Glutamatergic neuron (in vitro differentiated cells): Measurements from ENCODE around the gene PI4K2A. TPM values are rescaled to one million over a fixed set of nuclear protein-coding genes. Genes with fewer than 3 reads are reported as not detected.
A peak's percentile ranks its signal among the peaks of the same experiment; 100 is the strongest.

Experiments used
- DNase-seq: peaks from one replicate; pipeline ENCODE4 v3.0.0; 2022
- H3K27ac Mint-ChIP-seq: one replicate; pipeline ENCODE4 v1.8.0; 2020; ENCODE audit warnings: mild to moderate bottlenecking, mixed read lengths, inconsistent platforms; ENCODE audit not compliant: unreplicated experiment
- H3K27me3 Mint-ChIP-seq: one replicate; pipeline ENCODE4 v1.8.0; 2020; ENCODE audit warnings: mild to moderate bottlenecking, moderate library complexity, mixed read lengths, inconsistent platforms; ENCODE audit not compliant: unreplicated experiment
- H3K36me3 Mint-ChIP-seq: one replicate; pipeline ENCODE4 v1.8.0; 2020; ENCODE audit warnings: mild to moderate bottlenecking, mixed read lengths, inconsistent platforms; ENCODE audit not compliant: unreplicated experiment
- H3K4me1 Mint-ChIP-seq: one replicate; pipeline ENCODE4 v1.8.0; 2020; ENCODE audit warnings: mild to moderate bottlenecking, low read depth, mixed read lengths, inconsistent platforms; ENCODE audit not compliant: unreplicated experiment
- H3K4me3 Mint-ChIP-seq: one replicate; pipeline ENCODE4 v1.8.0; 2020; ENCODE audit warnings: mild to moderate bottlenecking, mixed read lengths, inconsistent platforms; ENCODE audit not compliant: unreplicated experiment
- H3K9me3 Mint-ChIP-seq: one replicate; pipeline ENCODE4 v1.8.0; 2020; ENCODE audit warnings: mild to moderate bottlenecking, moderate library complexity, mixed read lengths, inconsistent platforms; ENCODE audit not compliant: unreplicated experiment
- total RNA-seq: library from RNA; stranded (reverse); fragmentation: NEBNext Ultra II Directional; extraction: Animal tissue kit (Norgen Biotek cat#: 25700); gene quantifications from one replicate; pipeline ENCODE4 v1.2.1, GENCODE V29; 2021; ENCODE audit not compliant: unreplicated experiment
- TF ChIP-seq, protein P1 (sequence below): fragments of 200-600 bp; sonication (generic); IDR thresholded peaks from one replicate; pipeline ENCODE4 v1.5.0; 2021; ENCODE audit not compliant: partially characterized antibody, unreplicated experiment

Gene PI4K2A
- total RNA-seq, 1 donor from 2014 or later = 17.9 TPM

DNA sequence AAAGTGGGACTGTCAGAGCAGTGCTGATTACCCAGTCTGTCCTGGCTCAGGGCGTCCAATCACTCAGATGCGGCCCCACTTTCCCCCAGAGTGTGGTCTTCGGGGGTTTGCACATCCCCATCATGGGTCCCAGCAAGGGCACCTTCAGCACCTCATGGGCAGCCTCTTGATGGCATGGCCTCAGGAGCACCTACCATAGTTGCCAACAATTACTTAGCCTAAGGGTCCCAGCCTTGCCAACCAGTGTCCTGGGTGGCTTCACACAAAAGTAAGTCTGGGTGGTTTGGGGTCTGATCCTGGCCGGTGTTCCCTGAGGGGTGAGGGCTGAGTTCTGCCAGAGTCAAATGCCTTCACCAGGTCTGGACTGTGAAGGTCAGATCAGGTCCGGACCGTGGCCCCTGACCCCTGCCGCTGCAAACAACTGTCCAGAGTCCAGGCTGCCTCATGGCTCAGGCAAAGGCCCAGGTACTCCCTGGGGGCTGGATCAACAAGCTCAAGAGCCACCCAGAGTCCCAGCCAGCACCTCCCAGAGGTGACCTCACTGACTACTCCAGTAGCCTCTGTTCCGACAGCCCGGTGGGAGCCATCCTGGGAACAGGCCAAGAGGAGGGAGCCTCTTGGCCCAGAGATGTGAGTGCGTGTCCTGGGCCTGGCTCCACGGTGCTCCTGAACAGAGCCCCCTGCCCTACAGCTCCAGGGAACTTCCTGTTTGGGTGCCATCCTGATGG lies 66.8 kb downstream of the PI4K2A start:
- no peak overlapping the region for H3K27ac Mint-ChIP-seq
- H3K4me1 Mint-ChIP-seq = no peaks in the 10 kb centered on the region
- TF ChIP-seq, protein P1, sequence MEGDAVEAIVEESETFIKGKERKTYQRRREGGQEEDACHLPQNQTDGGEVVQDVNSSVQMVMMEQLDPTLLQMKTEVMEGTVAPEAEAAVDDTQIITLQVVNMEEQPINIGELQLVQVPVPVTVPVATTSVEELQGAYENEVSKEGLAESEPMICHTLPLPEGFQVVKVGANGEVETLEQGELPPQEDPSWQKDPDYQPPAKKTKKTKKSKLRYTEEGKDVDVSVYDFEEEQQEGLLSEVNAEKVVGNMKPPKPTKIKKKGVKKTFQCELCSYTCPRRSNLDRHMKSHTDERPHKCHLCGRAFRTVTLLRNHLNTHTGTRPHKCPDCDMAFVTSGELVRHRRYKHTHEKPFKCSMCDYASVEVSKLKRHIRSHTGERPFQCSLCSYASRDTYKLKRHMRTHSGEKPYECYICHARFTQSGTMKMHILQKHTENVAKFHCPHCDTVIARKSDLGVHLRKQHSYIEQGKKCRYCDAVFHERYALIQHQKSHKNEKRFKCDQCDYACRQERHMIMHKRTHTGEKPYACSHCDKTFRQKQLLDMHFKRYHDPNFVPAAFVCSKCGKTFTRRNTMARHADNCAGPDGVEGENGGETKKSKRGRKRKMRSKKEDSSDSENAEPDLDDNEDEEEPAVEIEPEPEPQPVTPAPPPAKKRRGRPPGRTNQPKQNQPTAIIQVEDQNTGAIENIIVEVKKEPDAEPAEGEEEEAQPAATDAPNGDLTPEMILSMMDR = no peak
- no peak for DNase-seq
- no peaks in the 10 kb centered on the region for H3K36me3 Mint-ChIP-seq
- H3K9me3 Mint-ChIP-seq = peaks cover 3% of the 10 kb centered on the region
- H3K27me3 Mint-ChIP-seq = peaks cover 4% of the 10 kb centered on the region
- H3K4me3 Mint-ChIP-seq = no peak overlapping the region

DNA sequence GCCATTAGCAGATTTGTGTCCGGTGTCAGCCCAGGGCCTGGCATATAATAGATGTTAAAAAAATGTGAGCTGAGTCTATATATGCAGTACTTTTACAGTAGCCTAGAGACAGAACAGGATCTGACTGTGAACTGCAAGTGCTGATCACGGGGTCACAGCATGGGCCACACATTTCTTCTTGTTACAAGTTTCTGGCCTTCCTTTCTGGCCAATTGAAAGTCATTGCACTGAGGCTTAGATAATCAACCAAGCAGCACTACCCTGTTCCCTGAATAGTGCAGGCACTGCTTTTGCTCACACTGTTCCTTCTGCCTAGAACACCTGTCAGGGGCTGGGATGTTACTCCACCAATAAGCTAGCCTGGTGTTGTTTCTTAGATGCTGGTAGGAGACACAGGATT lies 67.7 kb downstream of the PI4K2A start:
- H3K4me3 Mint-ChIP-seq = no peak overlapping the region
- no peak for DNase-seq
- H3K36me3 Mint-ChIP-seq = no peaks in the 10 kb centered on the region
- peaks cover 9% of the 10 kb centered on the region for H3K27me3 Mint-ChIP-seq
- no peak overlapping the region for H3K27ac Mint-ChIP-seq
- H3K9me3 Mint-ChIP-seq = peaks cover 7% of the 10 kb centered on the region
- H3K4me1 Mint-ChIP-seq = peaks cover 4% of the 10 kb centered on the region
- TF ChIP-seq, protein P1 = no peak

DNA sequence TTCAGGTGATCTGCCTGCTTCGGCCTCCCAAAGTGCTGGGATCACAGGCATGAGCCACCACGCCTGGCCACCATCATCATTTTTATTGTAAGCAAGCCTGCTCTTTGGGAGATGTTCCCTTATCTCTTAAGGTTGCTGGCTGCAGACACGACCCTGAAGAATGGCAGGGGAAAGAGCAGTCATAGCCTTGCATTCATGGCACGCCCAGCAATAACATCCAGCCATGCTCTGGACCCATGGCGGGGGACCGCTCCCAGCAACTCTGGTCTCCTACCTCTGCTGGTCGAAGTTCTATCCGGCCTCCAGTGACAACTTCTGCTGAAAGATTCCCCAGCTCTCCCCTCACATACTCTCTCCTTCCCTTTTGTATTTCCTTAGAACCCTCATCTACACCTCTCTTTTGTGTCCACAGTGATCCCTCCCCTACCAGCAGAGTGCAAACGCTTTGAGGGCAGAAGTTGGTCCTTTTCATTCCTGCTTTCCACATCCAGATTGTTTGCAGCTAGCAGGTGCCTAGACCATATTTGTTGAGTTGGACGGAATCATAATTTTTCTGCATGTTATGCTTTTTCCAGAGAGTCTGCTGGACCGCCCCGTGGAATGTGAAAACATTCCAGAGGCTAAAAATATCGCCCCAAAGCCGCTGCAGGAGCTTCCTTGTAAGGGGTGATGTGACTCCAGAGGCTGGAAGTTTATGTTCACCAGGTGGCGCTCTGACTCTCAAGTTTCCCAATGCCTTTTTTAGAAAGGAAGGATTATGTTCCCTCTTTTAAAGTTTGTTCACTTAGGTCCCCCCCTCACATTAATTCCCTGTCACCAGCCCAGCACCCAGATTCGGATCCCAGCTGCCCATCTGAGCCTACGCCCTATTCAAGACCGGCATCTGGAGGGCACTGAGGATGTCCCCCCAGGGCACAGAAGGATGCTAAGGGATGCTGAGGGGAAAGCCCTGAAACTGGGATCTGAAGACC lies 68.8 kb downstream of the PI4K2A start:
- peak; percentile 55 for DNase-seq
- H3K4me3 Mint-ChIP-seq = no peak overlapping the region
- peaks cover 10% of the 10 kb centered on the region for H3K27me3 Mint-ChIP-seq
- no peaks in the 10 kb centered on the region for H3K36me3 Mint-ChIP-seq
- peaks cover 7% of the 10 kb centered on the region for H3K9me3 Mint-ChIP-seq
- H3K27ac Mint-ChIP-seq = peak overlapping the region; percentile 56
- TF ChIP-seq, protein P1 = peak; percentile 50
- peaks cover 4% of the 10 kb centered on the region for H3K4me1 Mint-ChIP-seq

DNA sequence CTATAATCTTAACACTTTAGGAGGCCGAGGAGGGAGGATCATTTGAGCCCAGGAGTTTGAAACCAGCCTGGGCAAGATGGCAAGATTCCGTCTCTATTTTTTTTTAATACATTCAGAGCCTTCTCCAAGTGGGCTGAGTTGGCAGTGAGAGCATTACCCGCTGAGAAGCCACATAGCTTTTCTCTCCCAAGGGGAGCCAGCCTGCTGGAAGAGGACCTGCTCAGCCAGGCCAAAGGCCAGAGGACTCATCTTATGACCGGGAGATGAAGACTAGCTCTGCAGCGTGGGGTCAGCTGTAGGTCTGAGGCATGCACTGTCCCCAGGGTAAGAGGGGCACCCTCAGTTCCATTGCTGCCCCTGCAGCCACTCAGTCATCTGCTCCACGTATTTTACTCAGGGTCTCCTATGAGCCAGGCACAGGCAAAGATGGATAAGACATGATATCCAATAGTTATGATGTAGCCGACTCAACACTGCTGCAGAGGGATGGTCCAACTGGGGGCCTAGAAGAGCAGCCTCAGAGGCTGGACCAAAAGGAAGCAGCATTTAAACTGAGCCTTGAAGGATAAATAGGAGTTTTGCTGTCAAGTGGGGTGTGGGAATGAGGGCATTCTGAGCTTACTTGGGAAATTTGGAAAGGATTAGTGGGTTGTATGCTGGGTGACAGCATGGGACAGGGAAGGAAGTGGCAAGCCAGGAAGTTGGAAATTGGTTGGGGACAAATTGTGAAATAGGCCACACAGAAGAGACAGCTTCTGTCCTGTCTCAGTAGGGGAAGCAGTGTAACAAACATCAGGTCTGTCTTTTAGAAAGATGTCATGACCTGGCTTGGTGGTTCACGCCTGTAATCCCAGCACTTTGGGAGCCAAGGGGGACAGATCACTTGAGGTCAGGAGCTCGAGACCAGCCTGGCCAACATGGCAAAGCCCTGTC lies 71.4 kb downstream of the PI4K2A start:
- peaks cover 4% of the 10 kb centered on the region for H3K4me1 Mint-ChIP-seq
- no peak overlapping the region for H3K27ac Mint-ChIP-seq
- no peak for DNase-seq
- peaks cover 10% of the 10 kb centered on the region for H3K9me3 Mint-ChIP-seq
- TF ChIP-seq, protein P1 = no peak
- peak overlapping the region; percentile 44 for H3K4me3 Mint-ChIP-seq
- peaks cover 16% of the 10 kb centered on the region for H3K27me3 Mint-ChIP-seq
- no peaks in the 10 kb centered on the region for H3K36me3 Mint-ChIP-seq
